GM19240 (cell line): Measurements from ENCODE around the gene NDOR1.

Experiments used
- DNase-seq: peaks from one replicate; pipeline ENCODE4 v3.0.0; 2011; ENCODE audit warnings: low spot score; ENCODE audit not compliant: insufficient read length

Gene NDOR1

DNA sequence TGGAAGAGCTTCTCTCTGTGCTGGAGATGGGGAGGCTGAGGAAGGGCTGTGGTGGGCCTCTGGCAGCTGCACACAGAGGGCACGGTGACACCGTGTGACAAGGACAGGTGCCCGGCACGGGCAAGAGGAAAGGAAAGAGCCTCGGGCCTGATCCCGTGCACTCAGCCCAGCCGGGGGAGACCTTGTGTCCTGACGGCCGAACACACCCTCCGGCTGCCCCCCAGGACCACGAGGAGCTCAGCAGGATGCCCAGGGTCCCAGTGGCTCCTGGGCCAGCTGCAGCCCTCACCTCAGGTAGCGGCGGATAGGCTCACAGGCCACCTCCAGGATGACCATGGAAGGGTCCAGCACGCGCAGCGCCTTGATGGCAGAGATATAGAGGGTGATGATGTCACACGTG is 22.7 kb upstream of the NDOR1 start:
- DNase-seq: no peak

DNA sequence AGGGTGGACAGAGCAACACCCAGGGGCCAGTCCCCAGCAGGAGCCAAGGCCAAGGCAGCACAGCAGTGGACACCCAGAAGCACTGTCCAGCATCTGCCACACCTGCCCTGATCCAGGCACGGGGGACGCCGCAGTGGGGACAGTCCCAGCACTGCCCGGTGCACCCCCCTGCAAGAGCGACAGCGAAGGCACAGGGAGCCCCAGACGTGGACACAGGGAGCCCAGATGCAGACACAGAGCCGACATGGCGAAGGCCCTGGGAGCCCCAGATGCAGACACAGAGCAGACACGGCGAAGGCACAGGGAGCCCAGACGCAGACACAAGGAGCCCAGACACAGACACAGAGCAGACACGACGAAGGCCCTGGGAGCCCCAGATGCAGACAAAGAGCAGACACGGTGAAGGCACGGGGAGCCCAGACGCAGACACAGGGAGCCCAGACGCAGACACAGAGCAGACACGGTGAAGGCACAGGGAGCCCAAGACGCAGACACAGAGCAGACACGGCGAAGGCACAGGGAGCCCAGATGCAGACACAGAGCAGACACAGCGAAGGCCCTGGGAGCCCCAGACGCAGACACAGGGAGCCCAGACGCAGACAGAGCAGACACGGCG is 21.4 kb upstream of the NDOR1 start:
- DNase-seq: no peak

DNA sequence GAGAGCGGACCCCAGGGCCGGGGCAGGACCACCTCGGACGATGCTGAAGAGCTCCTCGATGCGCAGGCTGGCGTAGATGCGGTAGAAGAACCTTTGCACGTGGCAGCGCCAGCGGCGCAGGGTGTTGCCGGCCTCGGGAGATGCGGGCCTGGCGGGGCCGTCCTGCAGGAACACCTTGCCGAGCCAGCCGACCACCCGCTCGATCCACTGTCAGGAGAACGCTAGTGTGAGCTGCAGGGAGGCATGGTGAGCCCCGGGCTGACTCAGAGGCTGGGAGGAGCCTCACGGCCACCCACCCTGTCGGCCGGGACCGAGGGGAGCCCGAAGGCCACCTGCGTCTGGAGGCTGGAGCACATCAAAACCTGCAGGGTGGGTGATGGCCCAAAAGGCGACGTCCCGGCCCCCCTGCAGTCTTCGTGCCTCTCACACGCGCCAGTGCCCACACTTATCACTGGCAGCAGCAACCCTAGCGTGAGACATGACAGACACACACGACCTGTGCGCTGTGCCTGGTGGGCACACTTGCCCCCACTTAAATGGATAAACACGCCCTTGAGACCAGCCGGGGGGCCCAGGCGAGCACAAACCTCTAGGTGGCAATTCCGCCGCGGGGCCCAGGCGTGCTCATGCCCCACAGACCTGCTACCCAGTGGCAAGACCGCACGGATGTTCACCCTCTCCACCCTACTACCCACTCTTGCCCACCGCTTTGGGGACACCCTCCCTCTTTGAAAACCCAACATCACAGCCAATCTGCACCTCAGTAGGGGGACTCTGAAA is 20.4 kb upstream of the NDOR1 start:
- DNase-seq: no peak

DNA sequence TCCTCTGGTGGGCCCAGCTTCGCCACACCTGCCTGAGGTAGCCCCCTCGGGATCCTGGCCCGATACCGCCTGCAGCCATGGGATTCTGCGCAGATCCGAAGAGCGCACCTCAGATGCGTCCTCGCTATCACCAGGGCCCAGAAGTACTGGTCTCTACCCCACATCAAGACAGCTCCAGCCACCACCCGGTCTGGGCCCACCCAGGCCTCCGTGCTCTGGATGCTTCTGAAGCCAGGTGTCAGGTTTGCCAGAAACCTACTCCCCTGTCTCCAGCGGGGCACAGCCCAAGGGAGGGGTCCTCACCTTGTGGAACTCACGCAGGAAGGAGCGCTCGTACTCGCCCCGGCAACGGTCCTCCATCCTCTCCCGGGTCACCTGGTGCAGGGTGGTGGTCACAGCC is 19.6 kb upstream of the NDOR1 start:
- no peak for DNase-seq

DNA sequence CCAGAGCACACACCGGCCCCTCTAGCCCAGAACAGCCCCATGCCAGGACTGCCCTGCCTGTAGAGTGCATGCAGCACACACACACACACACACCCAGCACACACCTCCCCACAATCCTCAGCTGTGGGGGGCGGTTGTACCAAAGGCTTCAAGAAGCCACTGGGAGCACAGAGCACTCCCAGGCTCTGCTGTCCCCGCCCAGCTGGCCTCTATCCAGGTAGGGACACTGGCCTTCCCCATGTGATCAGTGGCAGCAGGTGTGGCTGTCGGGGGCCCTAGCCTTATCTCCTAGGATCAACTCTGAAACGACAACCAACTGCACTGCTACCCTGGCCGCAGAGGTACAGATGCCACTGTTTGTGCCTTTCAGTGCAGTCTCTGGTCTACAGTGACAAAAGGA is 19.1 kb upstream of the NDOR1 start:
- DNase-seq: no peak

DNA sequence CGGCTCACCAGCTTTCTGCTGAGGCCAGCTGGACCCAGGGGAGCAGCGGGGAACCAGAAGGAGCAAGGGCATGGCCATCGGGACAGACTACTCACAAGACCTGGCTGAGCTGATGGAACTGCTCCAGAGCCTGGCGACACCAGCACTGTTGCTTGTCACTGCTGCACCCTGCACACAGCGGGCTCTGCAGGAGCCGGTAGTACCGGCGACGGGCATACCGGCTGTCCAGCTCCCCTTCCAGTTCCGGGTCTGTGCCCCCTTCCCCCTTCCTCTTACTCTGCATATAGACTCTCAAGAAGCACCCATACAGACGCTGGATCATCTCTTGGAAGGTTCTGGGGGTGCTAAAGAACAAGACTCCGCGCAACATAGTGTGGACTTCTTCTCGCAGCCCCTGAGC is 18.1 kb upstream of the NDOR1 start:
- no peak for DNase-seq

DNA sequence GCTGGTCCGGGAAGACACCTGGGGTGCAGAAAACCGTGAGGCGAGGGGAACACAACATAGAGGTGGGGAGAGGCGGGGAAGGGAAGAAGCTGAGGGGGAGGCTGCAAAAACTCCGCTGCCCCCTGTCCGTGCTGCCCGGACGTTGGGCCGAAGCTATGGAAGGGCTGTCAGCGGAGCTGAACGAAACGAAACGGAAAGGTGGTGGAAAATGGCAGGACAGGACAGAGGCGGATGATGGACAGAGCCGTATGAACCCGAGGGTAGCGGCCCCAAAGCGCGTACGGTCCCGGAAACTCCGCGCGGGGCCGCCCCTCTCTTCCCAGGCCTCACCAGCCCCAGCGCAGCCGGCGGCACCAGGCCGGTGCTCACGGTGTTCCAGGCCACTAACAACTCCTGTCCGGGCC is 17.4 kb upstream of the NDOR1 start:
- DNase-seq: no peak

DNA sequence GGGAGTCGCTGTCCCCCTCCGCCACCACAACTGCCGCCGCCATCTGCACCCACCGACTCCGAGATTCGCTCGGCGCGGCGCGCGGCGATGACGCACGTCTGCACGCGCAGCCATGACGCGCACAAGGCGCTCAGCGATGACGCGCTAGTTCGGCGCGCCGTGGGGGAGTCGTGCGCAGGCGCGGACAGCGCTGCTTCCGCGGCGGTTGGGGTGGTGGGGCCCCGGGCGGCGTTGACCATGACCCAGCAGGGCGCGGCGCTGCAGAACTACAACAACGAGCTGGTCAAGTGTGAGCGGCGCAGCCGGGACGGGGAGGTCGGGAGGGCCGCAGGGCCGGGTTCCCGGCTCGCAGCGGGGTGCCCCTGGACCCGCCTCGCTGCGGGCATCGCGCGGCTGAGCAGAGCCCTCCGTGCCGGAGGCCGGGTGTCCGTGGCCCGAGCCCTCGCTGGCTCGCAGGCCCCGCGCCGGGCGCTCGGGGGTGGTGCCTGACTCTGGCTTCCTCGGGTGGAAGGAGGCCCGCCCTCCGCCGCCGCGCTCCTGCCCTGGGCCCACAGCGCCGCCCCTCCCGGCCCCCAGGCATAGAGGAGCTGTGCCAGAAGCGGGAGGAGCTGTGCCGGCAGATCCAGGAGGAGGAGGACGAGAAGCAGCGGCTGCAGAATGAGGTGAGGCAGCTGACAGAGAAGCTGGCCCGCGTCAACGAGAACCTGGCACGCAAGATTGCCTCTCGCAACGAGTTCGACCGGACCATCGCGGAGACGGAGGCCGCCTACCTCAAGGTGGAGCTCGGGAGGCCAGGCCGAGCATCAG is 16.8 kb upstream of the NDOR1 start, which contains the start of the genes ANAPC2 and SSNA1:
Gene ANAPC2, minus strand, starts transcription at position 71 of the 807 bp plus-strand sequence. Its CDS starts 28 bp downstream, at position 43.
Gene SSNA1, plus strand, starts transcription at position 187 of the 807 bp plus-strand sequence. Its CDS starts 51 bp downstream, at position 238.
- DNase-seq: peak; percentile 91

DNA sequence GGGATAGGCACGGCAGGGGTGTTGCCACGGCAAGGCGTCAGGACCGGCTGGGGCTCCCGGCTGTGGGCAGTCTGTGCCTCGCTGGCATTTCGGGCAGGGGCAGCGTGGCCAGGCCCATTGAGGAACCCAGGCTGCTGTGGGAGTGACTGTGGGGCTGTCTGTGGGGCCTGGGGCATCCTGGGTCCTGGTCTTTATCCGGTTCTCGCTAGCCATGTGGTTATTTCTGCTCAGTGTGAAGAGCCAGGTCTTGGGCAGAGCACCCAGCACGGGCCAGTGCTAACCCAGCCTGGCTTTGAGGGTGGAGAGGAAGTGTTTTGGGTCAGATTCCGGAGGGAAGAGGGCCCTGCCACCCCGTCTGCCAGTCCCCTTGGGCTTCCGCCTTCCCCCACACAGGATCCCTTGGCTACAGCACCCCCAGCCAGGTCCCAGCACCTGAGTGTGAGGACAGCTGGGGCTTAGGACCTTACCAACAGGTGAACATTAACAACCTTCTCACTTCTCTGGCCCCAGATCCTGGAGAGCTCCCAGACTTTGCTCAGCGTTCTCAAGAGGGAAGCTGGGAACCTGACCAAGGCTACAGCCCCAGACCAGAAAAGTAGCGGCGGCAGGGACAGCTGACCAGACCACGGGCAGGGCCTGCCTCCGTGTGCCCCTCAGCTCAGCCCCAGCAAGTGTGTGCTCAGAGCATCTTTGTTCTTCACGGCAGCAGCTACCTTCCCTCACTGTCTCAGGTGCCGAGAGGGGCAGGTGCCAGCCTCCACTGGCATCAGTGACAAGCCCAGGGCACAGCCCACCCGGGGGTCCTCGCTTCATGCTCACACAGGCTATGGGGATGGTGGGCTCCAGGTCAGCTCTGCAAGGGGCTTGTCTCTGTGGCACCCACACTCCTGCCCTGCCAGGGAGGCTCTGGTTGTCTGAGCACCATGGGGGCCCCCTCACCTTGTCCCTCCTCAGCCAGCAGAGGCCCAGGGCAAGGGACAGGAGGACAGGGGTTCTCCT is 15.9 kb upstream of the NDOR1 start:
- no peak for DNase-seq

DNA sequence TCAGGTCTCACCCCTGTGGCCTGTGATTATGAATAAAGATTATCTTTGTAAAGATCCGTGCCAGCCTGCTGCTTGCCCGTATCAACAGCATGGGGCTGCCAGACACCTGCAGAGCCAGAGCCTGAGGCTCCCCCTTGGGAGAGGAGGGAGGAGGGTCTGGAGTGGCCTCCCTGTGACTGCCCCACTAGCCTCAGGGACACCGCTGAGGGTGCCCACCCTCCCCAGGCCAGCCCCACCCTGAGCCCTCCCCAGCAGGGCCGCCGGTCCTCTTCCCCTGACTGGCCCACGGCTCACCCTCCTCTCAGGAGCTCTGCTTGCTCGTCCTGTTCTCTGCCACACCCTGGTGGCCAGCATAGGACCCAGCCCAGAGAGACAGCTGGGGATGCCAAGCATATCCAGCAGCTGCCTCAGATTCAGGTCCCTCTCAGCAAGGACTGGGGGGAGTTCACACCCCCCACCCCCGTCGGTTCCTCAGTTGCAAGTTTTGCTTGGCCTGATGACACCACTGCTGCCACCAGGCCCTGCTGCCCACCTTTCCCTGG is 15.1 kb upstream of the NDOR1 start:
- no peak for DNase-seq

DNA sequence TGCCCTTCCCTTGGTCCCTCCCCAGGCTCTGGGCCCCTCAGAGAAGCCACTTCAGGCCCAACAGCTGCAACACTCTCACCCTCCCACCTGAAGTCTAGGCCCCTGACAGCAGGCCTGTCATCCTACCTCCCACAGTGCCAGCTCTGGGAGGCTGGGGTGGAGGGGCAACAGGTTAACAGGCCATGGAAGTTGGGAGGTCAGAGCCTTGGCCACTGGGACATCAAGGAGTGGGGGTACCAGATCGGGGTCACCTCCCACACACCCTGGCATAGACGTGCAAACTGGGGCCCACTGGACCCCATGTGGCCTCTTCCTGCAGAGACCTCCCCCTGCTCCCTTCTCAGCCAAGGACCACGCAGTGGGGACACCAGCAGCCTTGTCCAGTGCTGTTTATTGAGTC is 14.3 kb upstream of the NDOR1 start:
- DNase-seq: no peak

DNA sequence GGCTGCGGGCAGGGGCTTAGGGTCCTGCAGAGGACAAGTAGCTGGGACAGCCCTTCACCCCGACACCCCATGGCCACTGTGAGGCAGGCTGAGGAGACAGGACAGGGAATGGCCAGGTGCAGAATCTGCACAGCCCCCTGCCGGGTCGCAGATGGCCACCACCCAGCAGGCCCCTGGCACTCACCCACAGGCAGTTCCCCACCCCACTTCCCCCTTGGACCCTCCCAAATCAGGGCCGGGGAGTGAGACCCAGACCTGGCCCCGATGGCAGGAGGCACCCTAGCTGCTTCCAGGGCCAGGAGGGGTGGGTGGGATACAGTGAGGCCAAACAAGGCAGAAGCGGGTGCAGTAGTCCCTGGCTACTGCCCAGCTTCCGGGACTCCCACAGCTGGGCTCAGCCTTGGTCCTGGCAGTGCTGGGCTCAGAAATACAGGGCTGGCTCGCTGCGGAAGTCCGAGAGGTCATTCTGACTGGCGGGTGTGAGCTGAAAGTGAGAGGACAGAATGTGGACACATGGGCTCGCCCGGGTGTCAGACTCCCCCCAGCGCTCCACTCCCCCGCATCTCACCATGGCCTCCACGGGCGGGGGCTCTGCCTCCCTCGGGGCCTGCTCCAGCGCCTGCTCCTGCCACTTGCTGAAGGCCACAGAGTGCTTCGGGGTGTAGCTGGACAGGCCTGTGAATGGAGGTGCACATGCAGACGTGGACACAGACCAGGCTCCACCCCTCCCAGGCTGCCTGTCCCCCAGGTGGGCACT is 13.6 kb upstream of the NDOR1 start:
- no peak for DNase-seq

DNA sequence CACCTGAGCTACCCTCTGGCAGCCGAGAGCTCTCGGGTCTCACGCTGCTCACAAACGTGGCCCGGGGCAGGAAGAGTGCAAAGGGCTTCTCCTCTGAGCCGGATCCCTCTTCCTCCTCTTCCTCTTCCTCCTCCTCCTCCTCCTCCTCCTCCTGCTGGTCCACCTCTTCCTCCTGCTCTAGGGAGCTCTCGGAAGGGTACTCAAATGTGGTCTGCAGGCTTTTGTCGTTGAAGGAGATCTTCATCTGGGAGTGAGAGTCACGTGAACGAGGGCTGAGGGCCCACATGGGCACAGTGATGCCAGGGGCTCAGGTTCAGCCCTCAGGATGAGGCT is 13.1 kb upstream of the NDOR1 start:
- no peak for DNase-seq

DNA sequence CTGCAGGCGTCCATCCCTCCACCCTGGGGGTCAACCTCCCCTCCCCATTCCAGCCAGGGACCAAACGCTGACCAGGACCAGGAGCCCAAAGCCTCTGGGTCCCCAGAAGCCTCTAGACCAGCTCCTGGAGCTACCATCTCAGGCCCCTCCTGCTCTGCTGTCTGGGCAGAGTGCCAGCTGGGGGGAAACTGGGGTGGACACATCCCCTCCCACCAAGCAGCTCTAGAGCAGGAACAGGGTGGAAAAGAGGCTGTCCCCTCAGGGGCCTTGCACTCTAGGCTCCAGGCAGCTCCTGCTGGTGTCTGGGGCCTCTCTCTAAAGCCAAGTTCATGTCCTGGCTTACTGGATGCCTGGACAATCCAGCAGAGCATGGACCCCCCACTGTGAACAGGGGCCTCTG is 12.6 kb upstream of the NDOR1 start:
- DNase-seq: no peak

DNA sequence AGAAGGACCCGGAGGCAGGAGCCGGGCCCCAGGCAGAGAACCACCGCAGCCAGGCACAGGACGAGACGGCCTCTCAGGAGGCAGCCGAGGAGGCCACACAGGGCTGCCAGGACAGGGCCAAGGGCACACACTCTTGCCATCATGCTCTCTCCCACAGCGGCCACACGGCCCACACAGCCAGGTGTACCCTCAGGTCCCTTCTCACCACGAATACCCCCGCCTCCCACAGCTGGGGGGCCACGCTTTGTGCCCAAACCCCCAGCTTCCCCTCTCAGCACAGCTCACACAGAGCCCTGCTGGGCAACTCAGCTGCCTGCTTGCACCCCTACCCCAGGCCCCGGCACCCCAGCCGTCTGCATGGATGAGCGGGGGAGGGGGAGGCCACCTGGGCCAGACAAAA is 11.7 kb upstream of the NDOR1 start:
- no peak for DNase-seq

DNA sequence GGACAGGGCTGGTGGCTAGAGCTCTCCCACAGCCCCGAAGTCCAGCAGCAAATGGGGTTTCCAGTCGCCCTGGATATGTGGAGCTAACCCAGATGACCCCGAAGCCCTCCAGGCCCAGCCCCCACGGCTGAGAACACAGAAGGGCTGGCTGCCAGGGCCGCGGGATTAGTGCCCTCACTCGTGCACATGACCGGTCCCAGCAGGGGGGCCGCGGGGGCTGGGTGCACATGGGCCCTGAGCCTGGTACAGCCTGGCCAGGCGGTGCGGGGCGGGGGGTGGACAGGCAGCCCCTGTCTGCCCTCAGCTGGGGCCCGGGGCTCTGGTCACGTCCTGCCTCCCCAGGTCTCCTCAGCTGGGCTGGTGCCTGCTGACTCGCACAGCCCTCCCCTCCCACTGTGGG is 11.1 kb upstream of the NDOR1 start:
- no peak for DNase-seq

DNA sequence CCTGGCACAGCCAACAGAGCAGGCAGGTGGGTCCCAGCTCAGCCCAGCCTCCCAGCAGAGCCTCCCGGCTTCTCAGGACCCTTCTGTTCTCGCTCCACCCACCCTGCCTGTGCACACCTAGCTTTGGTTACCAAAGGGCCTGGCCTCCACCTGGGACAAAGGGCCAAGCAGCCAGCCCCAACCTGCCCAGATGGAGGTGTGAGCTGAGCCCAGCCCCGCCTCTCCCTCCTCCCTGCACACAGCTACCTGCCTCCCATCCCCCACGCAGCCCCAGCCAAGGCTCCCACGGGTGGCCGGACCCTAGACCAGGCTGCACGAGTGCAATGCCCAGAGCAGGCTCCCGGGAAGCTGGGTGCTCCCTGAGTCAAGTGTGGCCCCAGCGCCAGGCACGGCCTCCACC is 10.6 kb upstream of the NDOR1 start:
- DNase-seq: no peak

DNA sequence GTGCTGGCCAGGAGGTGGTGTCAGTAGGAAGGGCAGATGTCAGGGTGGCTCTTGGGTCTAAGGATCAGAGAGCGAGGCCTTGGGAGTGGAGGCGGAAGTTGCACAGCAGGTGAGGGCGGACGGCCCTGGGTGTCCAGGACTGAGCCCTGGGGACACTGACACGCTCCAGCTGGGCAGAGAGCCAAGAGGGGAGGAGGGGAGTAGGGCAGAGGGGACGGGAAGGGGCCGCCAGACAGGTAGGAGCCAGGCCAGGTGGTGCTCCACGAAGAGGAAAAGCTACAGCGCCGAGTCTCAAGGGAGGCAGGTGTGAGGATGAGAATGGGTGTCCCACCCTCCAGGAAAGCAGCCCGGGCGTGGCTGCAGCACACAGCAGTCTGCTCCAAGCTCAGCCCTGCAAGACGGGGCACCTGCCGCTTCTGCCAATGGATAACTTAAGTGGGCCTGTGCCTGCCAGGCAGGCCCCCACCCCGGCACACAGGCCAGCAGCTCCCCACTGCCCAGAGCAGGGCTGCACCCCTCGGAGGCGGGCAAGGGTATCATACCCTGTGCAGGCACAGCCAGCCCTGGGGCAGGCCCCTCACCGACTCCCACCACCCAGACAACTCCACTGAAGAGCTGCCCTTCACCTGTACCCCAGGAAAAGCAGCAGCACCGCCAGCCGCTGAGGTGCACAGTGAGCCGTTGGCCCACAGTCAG is 9.8 kb upstream of the NDOR1 start:
- DNase-seq: no peak
